Testis (tissue), 2 donors: ENCODE data around the gene ZNF71.

Experiments
- POLR2A ChIP-seq: fragments of 450-650 bp; IDR thresholded peaks from one replicate; pipeline ENCODE4 v1.6.1; 2017; ENCODE audit warnings: antibody characterized with exemption, mild to moderate bottlenecking, moderate library complexity
- TF ChIP-seq, protein P1 (sequence below), 3 experiments: fragments of 450-650 bp in 2 of 3; fragments of 200-600 bp in 1 of 3; sonication (generic) in 1 of 3; IDR thresholded peaks; one replicate each; pipeline ENCODE4 v1.5.1; 2016 to 2019; ENCODE audit warnings: antibody characterized with exemption in 3 of 3, mild to moderate bottlenecking in 2 of 3, moderate library complexity in 1 of 3

DNA sequence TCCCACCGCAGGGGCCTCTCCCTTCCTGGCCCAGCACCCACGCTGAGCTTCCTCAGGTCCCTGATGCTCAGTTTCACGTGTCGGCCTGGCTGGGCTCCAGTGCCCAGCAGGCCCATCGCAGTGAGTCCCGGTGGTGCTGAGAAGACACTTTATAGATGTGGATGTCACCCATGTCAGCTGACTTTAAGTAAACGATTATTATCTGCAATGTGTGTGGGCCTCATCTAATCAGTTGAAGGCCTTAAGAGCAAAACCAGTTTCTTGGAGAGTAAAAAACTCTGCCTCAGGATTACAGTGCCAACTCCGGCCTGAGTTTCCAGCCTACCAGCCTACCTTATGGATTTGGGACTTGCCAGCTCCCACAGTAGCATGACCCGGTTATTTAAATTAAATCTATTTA lies 30.6 kb downstream of the ZNF71 start:
- no peak for TF ChIP-seq POLR2A
- TF ChIP-seq, protein P1, sequence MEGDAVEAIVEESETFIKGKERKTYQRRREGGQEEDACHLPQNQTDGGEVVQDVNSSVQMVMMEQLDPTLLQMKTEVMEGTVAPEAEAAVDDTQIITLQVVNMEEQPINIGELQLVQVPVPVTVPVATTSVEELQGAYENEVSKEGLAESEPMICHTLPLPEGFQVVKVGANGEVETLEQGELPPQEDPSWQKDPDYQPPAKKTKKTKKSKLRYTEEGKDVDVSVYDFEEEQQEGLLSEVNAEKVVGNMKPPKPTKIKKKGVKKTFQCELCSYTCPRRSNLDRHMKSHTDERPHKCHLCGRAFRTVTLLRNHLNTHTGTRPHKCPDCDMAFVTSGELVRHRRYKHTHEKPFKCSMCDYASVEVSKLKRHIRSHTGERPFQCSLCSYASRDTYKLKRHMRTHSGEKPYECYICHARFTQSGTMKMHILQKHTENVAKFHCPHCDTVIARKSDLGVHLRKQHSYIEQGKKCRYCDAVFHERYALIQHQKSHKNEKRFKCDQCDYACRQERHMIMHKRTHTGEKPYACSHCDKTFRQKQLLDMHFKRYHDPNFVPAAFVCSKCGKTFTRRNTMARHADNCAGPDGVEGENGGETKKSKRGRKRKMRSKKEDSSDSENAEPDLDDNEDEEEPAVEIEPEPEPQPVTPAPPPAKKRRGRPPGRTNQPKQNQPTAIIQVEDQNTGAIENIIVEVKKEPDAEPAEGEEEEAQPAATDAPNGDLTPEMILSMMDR (IDR thresholded peaks at IDR 0.05) = no peak
